A549 (cell line): Measurements from ENCODE around the gene KIF5A.
"Not testable (repeated sequence)": the region's sequence is repeated elsewhere in the genome, so short reads cannot be mapped to it uniquely, and the experiment has no call there.

Experiments used
- CTCF ChIP-seq: fragments of >200 bp; sonication (Bioruptor Twin); formaldehyde crosslinking; IDR thresholded peaks from 3 replicates; pipeline ENCODE4 v1.5.1; 2016
- EP300 ChIP-seq, 2 experiments: fragments of >200 bp; sonication (Bioruptor Twin); formaldehyde crosslinking; IDR thresholded peaks; 2 replicates in 1 of 2; 3 replicates in 1 of 2; pipeline ENCODE4 v1.6.1; 2016 to 2017

- not testable (repeated sequence) for TF ChIP-seq CTCF; EP300 (IDR thresholded peaks at IDR 0.05)
Measured at GRCh38 chr12:57506541-57506940, 43.3 kb upstream of the KIF5A start.
